Measurements from ENCODE around the gene C10orf95.
"Not testable (repeated sequence)": the region's sequence is repeated elsewhere in the genome, so short reads cannot be mapped to it uniquely, and the experiment has no call there.

Gene C10orf95

DNA sequence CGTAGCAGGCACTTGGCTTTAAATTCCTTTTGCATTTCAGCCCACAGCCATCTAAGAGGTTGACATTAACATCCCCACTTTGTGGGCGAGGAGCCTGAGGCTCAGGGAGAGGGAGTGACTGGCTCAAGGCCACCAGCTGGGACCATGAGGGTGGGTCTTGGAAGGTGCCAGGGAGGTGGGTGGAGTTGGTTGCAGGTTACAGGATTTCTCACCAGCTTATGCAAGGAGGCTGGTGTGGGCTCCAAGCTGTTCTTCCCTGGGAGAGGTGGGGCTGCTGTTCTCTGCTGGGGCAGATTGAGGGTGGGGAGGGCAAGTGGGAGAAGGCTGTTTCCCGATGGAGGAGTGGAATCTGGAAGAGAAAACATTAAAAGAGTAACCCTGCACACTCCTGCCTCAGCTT is 14.1 kb upstream of the C10orf95 start:
- DNase-seq (ENCODE audit: low read depth in 1 of 2, low spot score in 1 of 2): no peak

DNA sequence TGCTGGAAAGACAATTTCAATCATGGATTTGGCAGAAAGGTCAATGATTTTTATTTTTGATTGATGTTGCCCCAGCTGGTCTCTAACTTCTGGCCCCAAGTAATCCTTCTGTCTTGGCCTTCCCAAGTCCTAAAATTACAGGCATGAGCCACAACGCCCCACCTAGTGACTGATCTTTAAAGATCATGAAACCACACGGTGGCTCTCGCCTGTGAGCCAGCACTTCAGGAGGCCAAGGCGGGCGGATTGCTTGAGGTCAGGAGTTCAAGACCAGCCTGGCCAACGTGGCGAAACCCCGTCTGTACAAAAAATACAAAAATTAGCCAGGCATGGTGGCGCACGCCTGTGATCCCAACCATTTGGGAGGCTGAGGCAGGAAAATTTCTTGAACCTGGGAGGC is 12.6 kb upstream of the C10orf95 start:
- no peak for DNase-seq (ENCODE audit: low read depth in 1 of 2, low spot score in 1 of 2)

DNA sequence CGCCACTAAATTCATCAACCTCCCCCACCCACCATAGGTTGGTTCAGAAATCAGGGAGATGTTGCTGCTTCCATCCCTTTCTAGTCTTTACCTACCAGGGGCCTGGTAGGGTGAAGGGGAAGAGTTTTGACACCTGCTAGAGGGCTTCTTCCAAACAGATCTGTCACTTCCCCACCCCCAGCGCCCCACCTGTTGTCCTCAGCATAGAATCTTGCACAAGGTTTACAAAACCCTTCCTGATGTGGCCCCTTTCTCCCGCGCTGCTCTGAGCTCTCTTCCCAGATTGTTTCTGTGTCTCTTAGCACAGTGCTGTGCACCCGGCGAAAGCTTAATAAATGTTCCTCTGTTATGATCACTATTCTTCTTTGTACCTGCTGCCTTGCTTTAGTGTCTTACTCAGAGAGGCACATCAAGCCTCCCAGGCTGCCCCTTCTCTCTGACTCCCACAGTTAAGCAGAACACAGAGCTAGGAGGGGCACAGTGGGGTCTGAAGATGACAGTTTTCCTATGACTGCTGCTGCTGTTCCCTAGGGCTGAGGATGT is 11.2 kb upstream of the C10orf95 start:
- no peak for DNase-seq (ENCODE audit: low read depth in 1 of 2, low spot score in 1 of 2)

DNA sequence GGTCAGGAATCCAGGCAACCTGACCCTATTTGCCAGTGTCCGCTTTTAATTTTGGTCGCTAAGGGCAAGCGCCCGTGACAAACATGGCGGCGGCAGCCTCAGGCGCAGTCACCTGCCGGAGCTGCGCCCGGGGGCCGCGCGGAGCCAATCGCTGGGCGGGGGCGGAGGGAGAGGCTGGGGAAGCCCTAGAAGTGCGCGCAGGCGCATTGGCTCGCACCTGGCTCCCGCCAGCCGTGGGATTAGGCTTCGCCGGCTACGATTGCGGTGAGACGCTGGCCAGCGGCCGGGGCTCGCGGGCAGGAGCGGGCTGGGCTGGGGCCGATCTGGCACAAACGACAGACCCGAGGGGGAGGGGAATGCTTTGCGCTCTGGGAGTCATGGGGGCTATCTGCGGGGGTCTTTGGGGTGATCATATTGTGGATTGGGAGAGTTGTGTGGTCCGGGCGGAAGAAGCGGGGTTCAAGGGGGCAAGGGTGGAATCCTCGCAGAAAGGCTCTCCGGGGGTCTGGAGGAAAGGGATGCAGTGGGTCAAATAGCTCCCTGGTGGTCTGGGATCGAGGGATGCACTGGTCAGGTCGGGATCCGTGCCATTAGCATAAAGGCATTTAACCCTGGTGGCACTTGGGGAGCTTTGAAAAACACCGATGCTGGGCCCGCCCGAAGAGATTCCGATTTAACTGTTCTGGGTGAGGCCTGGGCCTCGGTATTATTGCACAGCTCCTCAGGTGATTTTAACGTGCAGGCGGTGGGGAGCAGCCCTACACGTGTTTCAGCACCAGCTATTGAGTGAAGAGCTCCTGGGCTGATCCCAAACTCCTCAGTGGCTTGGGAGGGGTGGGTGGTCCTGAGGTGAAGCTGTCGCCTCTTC is 10.1 kb upstream of the C10orf95 start:
- peak; percentile 86 to 87 for DNase-seq (ENCODE audit: low read depth in 1 of 2, low spot score in 1 of 2)

DNA sequence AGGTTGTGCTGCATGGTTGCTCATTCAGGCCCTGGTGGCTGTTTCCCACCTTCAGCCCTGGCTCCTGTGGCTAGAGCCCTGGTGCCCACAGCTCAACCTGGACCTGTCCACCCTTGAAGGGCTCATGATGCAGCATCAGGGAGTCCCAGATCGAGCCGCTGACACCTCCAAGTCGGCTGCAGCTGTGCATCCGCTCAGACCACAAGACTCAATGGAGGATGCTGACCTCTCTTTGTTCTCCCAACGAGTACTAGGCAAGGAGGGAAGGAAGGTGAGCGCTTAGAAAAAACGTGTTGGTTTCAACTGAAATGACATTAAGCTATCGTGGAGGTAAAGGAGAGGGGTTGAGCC is 9.5 kb upstream of the C10orf95 start:
- no peak for DNase-seq (ENCODE audit: low read depth in 1 of 2, low spot score in 1 of 2)

DNA sequence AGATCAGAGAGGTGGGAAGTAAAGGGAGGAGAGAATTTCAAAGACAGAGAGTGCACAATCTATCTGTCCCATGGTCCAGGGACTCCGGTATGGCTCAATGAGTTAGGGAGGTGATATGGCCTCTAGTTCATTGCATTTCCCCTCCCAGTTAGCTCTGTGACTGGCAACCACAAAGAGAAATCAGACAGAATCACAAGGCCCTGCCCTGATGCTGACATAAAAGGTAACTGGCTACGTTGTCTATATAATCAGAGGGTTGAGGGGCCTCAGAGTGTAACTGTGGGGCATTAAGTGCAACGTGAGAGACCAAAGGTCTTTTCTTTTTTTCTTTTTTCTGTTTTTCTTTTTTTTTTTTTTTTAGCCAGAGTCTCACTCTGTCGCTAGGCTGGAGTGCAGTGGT is 7.3 kb upstream of the C10orf95 start:
- DNase-seq (ENCODE audit: low read depth in 1 of 2, low spot score in 1 of 2): no peak

DNA sequence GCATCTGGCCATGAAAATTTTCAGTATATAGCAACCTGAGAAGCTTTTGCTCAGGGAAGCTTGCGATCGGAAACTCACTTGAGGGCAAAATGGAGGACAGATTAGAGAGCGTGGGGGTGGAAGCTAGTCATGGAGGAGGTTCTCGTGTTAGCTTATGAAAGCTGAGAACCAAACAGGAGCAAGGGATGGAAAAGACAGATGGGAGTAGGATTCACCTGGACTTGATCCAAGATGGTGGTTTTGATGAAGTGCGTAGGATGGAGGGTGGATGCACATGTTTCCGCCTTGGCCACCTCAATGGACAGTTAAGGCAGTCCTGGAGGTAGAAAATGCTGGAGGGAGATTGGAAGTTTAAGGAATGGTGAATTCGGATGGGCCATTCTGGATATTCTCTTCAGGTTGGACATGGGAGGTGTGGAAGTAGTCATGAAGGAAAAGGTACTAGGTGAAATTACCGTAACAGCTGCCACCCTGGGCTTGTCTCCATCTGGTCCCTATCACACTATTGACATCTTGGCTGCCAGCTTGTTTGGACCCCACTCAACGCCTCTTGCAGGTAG is 6.3 kb upstream of the C10orf95 start:
- no peak for DNase-seq (ENCODE audit: low read depth in 1 of 2, low spot score in 1 of 2)

DNA sequence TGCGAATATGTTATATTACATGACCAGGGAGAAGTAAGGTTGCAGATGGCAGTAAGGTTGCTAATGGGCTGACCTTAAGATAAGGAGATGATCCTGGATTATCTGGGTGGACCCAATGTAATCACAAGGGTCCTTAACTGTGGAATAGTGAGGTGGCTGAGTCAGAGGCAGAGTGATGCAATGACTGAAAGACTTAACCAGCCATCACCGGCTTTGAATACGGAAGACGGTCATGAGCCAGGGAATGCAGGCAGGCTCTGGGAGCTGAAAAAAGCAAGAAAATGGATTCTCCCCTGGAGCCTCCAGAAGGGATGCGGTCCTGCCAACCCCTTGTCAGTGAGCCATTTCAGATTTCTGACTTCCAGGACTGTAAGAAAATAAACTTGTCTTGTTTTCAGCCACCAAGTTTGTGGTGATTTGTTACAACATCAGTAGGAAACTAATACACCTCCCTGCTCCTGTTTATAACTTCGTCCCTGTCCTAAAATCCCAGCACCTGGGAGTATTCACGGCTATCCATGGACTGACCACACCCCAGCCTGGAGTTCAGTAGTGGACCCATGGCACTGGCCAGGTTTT is 4.6 kb upstream of the C10orf95 start:
- no peak for DNase-seq (ENCODE audit: low read depth in 1 of 2, low spot score in 1 of 2)

DNA sequence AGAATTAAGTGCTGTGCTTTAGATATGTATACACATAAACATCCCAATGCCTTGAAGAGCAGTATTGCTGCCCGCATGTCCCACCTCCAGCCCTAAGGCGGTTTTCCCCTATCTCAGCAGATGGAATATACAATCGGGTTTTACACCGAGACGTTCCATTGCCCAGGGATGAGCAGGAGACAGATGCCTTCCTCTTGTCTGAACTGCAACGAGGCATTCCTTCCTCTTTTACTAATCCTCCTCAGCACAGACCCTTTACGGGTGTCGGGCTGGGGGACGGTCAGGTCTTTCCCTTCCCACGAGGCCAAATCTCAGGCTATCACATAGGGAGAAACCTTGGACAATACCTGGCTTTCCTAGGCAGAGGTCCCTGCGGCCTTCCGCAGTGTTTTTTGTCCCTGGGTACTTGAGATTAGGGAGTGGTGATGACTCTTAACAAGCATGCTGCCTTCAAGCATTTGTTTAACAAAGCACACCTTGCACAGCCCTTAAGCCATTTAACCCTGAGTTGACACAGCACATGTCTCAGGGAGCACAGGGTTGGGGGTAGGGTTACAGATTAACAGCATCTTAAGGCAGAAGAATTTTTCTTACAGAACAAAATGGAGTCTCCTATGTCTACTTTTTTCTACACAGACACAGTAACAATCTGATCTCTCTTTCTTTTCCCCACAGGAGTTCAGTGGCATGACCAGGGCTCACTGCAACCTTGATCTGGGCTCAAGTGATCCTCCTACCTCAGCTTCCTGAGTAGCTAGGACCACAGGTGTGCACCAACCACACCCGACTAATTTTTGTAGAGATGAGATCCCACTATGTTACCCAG is 3.5 kb upstream of the C10orf95 start:
- DNase-seq (ENCODE audit: low read depth in 1 of 2, low spot score in 1 of 2): not testable (repeated sequence)

DNA sequence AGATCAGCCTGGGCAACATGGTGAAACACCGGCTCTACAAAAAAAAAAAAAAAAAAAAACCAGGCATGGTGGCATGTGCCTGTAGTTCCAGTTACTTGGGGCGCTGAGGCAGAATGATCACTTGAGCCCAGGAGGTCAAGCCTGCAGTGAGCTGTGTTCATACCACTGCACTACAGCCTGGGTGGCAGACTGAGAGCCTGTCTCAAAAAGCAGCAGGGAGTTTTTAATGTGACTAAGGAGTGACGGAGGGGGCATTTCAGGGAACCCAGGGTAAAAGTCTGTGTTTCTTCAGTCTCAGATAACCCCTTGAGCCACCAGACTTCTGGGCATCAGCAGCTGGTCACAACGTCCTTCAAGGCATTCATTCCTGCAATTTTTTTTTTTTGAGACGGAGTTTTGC is 2.2 kb upstream of the C10orf95 start:
- DNase-seq (ENCODE audit: low read depth in 1 of 2, low spot score in 1 of 2): no peak

DNA sequence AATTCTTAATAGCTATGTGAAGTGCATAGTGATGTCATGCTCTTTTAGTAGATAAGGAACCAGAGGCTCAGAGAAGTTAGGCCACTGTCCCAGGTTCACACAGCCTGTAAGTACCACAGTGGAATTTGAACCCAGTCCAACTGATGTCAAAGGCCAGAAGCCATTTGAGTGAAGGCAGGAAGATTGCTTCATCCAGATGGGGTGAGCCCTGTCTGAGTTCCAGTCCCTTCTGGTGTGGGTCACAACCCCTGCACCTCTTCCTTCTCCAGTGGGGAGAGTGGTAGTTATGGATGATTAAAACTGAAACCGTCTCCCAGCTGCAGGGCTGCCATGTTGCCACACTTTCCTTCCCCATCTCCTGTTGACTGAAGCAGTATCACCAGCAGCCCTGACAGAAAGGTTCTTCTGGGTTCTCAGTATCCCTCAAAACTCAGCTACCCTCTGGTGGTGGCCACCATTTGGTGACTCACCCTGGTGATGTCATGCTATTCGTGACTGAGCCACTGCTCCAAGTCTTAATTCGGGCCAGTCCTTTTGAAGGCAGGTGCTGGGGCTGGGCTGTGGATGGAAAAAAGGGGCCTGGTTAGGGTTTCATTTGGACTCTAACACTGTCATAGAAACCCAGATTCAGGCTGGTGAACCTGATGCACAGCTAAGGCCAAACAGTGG is 1.5 kb upstream of the C10orf95 start:
- peak in 1 of 2 donors; percentile 68 for DNase-seq (ENCODE audit: low read depth in 1 of 2, low spot score in 1 of 2)

DNA sequence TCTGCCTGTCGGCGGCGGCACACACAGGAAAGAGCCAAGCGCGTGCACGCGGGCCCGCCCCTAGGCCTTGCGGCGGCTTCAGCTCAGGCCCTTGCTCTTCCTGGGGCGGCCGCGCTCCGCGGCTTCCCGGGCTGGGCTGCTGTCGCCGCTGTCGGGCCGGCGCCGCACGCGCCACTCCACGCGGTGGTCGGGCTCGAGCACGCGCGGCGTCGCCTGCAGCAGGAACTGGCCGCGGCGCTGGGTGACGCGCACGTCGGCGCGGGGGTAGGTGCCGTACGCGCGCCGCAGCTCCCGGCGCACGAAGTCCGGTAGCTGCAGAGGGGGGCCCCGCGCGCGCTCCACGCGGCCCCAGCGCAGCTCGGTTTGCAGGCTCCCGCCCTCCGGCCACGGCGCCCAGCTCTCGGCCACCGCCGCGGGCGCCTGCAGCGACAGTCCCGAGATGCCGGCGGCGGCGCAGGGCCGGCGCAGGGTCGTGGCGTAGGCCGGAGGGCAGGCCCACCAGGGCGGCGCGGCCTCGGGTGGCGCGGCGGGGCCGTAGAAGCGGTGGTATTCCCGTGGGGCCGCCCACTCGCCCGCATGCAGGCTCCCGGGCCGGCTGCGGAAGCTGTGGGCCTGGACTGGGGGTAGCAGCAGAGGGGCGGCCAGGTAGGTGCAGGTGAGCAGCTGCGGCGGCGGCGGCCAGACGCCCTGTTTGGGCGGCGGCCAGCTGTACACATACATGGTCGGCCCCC is 804 bp downstream of the C10orf95 start:
- peak; percentile 65 to 68 for DNase-seq (ENCODE audit: low read depth in 1 of 2, low spot score in 1 of 2)

DNA sequence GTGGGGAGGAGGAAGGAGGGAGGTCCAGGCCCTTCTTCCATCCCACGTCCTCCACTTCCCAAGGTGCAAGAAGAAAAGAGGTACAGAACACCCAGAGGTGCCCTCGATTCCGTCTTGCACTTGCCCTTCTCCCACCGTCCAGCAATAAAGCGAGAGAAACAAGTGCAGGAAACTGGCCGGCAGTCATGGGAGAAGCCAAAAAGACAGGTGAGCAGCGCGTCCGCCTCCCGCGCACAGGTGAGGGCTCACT is 1.3 kb downstream of the C10orf95 start:
- no peak for DNase-seq (ENCODE audit: low read depth in 1 of 2, low spot score in 1 of 2)

DNA sequence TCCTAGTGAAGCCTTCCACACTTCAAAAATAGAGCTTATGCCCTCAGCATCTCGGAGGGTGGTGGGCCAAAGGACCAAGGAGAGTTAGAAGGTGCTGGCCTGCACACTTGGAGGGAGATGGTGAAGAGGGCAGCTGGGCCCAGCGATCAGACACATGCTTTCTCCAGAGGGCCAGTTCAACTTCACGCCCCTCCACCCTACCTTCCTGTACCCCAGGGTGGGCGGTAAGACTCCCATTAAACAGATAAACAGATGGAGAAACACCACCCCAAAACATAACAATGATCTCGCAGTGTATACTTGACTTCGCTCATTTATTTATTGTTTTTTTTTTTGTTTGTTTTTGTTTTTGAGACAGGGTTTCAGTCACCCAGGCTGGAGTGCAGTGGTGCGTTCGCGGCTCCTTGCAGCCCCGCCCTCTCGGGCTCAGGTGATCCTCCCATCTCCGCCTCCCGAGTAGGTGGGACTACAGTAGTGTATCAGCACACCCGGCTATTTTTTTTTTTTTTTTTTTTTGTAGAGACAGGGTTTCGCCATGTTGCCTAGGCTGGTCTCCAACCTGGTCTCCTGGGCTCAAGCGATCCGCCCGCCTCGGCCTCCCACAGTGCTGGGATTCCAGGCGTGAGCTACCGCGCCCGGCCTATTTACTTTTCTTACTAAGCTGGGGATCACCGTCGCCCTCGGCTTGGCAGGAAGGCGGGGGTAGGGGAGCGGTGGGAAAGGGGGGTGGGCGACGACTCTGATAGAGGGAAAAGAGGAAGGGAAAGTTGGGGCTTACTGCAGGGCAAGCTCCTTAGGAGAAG is 1.8 kb downstream of the C10orf95 start:
- DNase-seq (ENCODE audit: low read depth in 1 of 2, low spot score in 1 of 2): peak; percentile 57 to 81

DNA sequence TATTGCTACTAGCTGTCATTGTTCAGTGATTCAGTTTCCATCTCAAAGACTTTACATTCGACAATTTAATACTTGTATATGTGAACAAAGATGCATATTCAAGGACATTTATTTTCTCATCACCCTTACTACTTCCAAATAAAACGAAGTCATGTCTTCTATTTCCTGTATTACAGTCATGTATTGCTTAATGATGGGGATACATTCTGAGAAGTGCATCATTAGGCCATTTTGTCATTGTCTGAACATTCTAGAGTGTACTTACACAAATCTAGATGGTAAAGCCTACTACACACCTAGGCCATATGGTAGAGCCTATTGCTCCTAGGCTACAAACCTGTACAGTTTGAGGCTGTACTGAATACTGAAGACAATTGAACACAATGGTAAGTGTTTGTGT is 6.5 kb downstream of the C10orf95 start:
- DNase-seq (ENCODE audit: low read depth in 1 of 2, low spot score in 1 of 2): no peak

DNA sequence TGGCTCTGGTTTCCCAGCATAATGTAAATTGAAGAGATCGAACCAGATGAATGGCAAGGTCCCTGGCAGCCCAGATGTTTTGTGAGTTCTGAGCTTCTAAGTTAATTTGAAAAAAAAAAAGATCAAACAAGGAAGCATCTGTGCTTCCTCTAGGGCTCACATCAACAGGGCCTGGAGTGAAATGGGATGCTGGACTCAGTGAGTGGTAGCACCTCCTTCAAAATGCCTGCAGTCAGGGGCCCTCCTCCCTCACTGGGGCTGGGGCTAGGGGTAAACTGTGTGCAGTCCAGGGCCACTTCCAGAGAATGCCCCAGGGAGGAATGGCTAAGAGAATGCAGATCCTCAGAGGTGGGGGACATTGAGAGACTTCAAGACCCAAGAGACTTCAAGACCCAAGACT is 13.0 kb downstream of the C10orf95 start:
- DNase-seq (ENCODE audit: low read depth in 1 of 2, low spot score in 1 of 2): no peak

DNA sequence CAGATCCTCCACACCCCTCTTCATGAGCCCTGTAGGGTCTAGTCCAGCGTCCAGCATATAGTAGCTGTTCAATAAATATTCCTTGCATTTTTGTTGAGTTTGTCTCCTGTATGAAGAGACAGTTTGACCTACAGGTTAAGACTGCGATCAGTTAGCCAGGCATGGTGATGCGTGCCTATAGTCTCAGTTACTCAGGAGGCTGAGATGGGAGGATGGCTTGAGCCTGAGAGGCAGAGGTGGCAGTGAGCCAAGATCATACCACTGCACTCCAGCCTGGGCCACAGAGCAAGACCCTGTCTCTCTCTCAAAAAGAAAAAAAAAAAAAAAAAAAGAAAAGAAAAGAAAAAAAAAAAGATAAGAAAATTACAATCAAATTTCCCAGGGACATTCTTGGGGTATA is 13.8 kb downstream of the C10orf95 start:
- DNase-seq (ENCODE audit: low read depth in 1 of 2, low spot score in 1 of 2): no peak

DNA sequence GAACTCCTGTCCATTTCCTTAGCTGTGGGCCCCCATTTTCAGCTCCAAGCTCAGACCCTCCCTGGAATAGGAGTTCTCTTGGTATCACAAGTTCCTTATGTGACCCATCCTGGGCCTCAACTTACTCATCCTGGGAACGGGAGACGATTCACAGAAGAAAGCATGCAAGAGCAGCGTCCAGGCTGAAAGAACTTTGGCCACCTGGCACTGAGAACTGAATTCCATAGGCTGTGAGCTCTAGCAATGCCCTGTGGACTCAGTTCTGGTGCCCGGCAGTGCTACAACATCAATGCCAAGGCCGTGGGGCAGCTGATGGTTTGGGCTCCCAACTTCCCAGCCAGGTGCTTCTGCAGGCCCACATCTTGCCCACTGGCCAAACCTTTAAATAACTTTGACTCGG is 15.0 kb downstream of the C10orf95 start:
- no peak for DNase-seq (ENCODE audit: low read depth in 1 of 2, low spot score in 1 of 2)

DNA sequence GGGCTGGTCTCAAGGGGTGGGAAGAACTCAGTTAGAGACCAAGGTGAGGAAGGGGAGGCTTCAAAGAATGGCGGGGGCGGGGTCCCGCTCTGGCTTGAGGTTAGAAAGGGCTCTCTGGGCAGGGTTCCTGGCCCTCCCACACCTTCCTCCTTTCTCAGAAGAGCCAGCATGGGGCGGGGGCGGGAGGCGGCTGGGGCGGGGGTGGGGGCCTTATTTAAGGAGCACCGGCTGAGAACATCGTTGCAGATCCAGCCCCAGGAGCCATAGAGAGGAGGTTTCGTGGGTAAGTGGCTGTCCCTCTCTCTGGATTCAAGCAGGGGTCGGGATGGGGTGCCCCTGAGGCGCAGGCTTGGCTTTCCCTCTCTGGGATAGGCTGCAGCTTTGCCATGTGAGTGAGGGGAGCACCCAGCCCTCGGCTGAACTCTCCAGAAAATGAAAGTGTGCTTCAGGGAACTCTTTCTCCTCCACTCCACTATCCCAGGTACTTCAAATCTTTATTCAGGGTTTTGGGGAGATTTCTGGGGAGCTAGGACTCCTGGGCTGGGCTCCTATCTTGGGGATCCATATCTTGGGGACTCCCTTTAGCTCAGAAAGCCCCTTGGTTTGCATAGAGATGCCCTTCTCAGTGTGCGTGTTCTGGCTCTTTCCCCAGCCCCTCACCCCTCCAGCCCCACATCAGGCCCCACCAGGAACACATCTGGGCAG is 15.7 kb downstream of the C10orf95 start:
- no peak for DNase-seq (ENCODE audit: low read depth in 1 of 2, low spot score in 1 of 2)

All from activated CD4-positive, alpha-beta T cell treated with anti-CD3 and anti-CD28 coated beads, Interleukin-2, amount 50 U/mL, for 24 hours (primary cell).